RWPE2 (cell line): Measurements from ENCODE around the gene MRTFB.

ENCODE experiments used
- ATAC-seq: fragments of 200-7000 bp; cut with Tn5 transposase; 3 replicates; pipeline ENCODE4 v1.9.1; 2021; ENCODE audit warnings: low read depth
- DNase-seq: peaks from one replicate; pipeline ENCODE4 v3.0.0-alpha.2; 2020; ENCODE audit warnings: low spot score
- H3K27ac ChIP-seq: fragments of 450-650 bp; 2 replicates; pipeline ENCODE4 v1.5.1; 2017; ENCODE audit warnings: mild to moderate bottlenecking; ENCODE audit not compliant: poor library complexity, severe bottlenecking
- H3K27me3 ChIP-seq: fragments of 250-450 bp; sonication (Bioruptor Pico); 2 replicates; pipeline ENCODE4 v1.5.1; 2021; ENCODE audit warnings: mild to moderate bottlenecking, moderate library complexity; ENCODE audit not compliant: insufficient read depth, poor library complexity, severe bottlenecking
- H3K36me3 ChIP-seq: fragments of 250-450 bp; sonication (Bioruptor Pico); 2 replicates; pipeline ENCODE4 v1.5.1; 2020; ENCODE audit warnings: low read depth, mild to moderate bottlenecking, moderate library complexity
- H3K4me1 ChIP-seq: fragments of 250-450 bp; sonication (Bioruptor Pico); 2 replicates; pipeline ENCODE4 v1.5.1; 2021; ENCODE audit warnings: mild to moderate bottlenecking, moderate library complexity; ENCODE audit not compliant: insufficient read depth, poor library complexity, severe bottlenecking
- H3K4me3 ChIP-seq: fragments of 250-450 bp; sonication (Bioruptor Pico); 2 replicates; pipeline ENCODE4 v1.5.1; 2021; ENCODE audit warnings: mild to moderate bottlenecking, moderate library complexity; ENCODE audit not compliant: severe bottlenecking
- H3K9me3 ChIP-seq: fragments of 250-450 bp; sonication (Bioruptor Pico); 2 replicates; pipeline ENCODE4 v1.5.1; 2021; ENCODE audit warnings: mild to moderate bottlenecking, moderate library complexity; ENCODE audit not compliant: severe bottlenecking
- CTCF ChIP-seq: fragments of 450-650 bp; IDR thresholded peaks from one replicate; pipeline ENCODE4 v1.5.1; 2017; ENCODE audit warnings: mild to moderate bottlenecking, moderate library complexity; ENCODE audit not compliant: poor library complexity, severe bottlenecking

MRTFB gene

GRCh38 chr16:14100825-14101224 lies 29.7 kb downstream of the MRTFB start:
- no peak for ATAC-seq

GRCh38 chr16:14101415-14101814 lies 30.3 kb downstream of the MRTFB start:
- Histone ChIP-seq H3K27ac (no peak overlapping the region), H3K27me3 (no peaks in the 10 kb centered on the region), H3K4me3 (no peak overlapping the region), H3K9me3 (no peaks in the 10 kb centered on the region), H3K4me1 (peaks cover 26% of the 10 kb centered on the region), H3K36me3 (no peaks in the 10 kb centered on the region)
- DNase-seq (no peak), ATAC-seq (no peak)
- TF ChIP-seq CTCF: no peak

More at GRCh38 chr16:14100825-14101224, 29.7 kb downstream of the MRTFB start:
- Histone ChIP-seq H3K4me3 (no peak overlapping the region), H3K9me3 (no peaks in the 10 kb centered on the region), H3K27ac (no peak overlapping the region), H3K27me3 (no peaks in the 10 kb centered on the region), H3K4me1 (peaks cover 32% of the 10 kb centered on the region), H3K36me3 (no peaks in the 10 kb centered on the region)
- DNase-seq: no peak
- no peak for TF ChIP-seq CTCF

- ATAC-seq (no peak), DNase-seq (no peak)
- H3K36me3 ChIP-seq: no peaks in the 10 kb centered on the region
- no peak overlapping the region for H3K27ac ChIP-seq
- no peak for TF ChIP-seq CTCF
- peaks cover 9% of the 10 kb centered on the region for H3K4me1 ChIP-seq
- no peak overlapping the region for H3K4me3 ChIP-seq
- H3K27me3 ChIP-seq: no peaks in the 10 kb centered on the region
- H3K9me3 ChIP-seq: no peaks in the 10 kb centered on the region
Measured at GRCh38 chr16:14102925-14103720, 32.0 kb downstream of the MRTFB start.

GRCh38 chr16:14104066-14104465 lies 32.9 kb downstream of the MRTFB start:
- H3K4me3 ChIP-seq: no peak overlapping the region
- no peaks in the 10 kb centered on the region for H3K27me3 ChIP-seq
- no peaks in the 10 kb centered on the region for H3K36me3 ChIP-seq
- DNase-seq (no peak), ATAC-seq (no peak)
- H3K9me3 ChIP-seq: no peaks in the 10 kb centered on the region
- no peak for TF ChIP-seq CTCF
- H3K4me1 ChIP-seq: no peaks in the 10 kb centered on the region
- H3K27ac ChIP-seq: no peak overlapping the region

GRCh38 chr16:14105760-14106375 lies 34.7 kb downstream of the MRTFB start:
- Histone ChIP-seq H3K4me1 (peaks cover 2% of the 10 kb centered on the region), H3K36me3 (no peaks in the 10 kb centered on the region)

More at GRCh38 chr16:14105760-14106375, 34.7 kb downstream of the MRTFB start:
- Histone ChIP-seq H3K9me3 (no peaks in the 10 kb centered on the region), H3K4me3 (no peak overlapping the region), H3K27me3 (no peaks in the 10 kb centered on the region), H3K27ac (no peak overlapping the region)
- DNase-seq (no peak), ATAC-seq (no peak)
- TF ChIP-seq CTCF: no peak
